GM23248 (cell line): ENCODE data around the gene PLCD3. TPM values are rescaled to one million over a fixed set of nuclear protein-coding genes. Genes with fewer than 3 reads are reported as not detected.

Source experiments
- DNase-seq: peaks from one replicate; pipeline ENCODE4 v3.0.0-alpha.2; 2015
- H2AFZ ChIP-seq: fragments of 200-600 bp; sonication (generic); 2 replicates; pipeline ENCODE4 v1.6.1; 2016; ENCODE audit warnings: antibody characterized with exemption
- H3F3A ChIP-seq: fragments of 200-600 bp; sonication (generic); 2 replicates; pipeline ENCODE4 v1.6.1; 2016; ENCODE audit warnings: mild to moderate bottlenecking, antibody characterized with exemption, mixed run types; ENCODE audit not compliant: insufficient read depth
- H3K27ac ChIP-seq: fragments of 200-600 bp; sonication (generic); 2 replicates; pipeline ENCODE4 v1.5.1; 2016; ENCODE audit warnings: mild to moderate bottlenecking
- H3K27me3 ChIP-seq: fragments of 200-600 bp; sonication (generic); replicated peaks from 2 replicates; pipeline ENCODE4 v1.6.1; 2016; ENCODE audit warnings: mild to moderate bottlenecking; ENCODE audit not compliant: insufficient read depth
- H3K36me3 ChIP-seq: fragments of 200-600 bp; sonication (generic); 2 replicates; pipeline ENCODE4 v1.6.1; 2016; ENCODE audit warnings: low read depth, mild to moderate bottlenecking
- H3K4me1 ChIP-seq: fragments of 200-600 bp; sonication (generic); 2 replicates; pipeline ENCODE4 v1.6.1; 2016; ENCODE audit warnings: mild to moderate bottlenecking; ENCODE audit not compliant: insufficient read depth
- H3K4me2 ChIP-seq: fragments of 200-600 bp; sonication (generic); one replicate; pipeline ENCODE4 v1.6.1; 2016; ENCODE audit warnings: mild to moderate bottlenecking; ENCODE audit not compliant: unreplicated experiment
- H3K4me3 ChIP-seq: fragments of 200-600 bp; sonication (generic); 2 replicates; pipeline ENCODE4 v1.5.1; 2016; ENCODE audit warnings: mild to moderate bottlenecking
- H3K79me2 ChIP-seq: fragments of 200-600 bp; sonication (generic); 2 replicates; pipeline ENCODE4 v1.6.1; 2016; ENCODE audit warnings: mild to moderate bottlenecking; ENCODE audit not compliant: insufficient read depth
- H3K9ac ChIP-seq: fragments of 200-600 bp; sonication (generic); 2 replicates; pipeline ENCODE4 v1.6.1; 2016; ENCODE audit warnings: mild to moderate bottlenecking
- H3K9me2 ChIP-seq: fragments of 200-600 bp; sonication (generic); 2 replicates; pipeline ENCODE4 v1.6.1; 2016; ENCODE audit warnings: mixed run types, mild to moderate bottlenecking, moderate library complexity; ENCODE audit not compliant: insufficient read depth
- H3K9me3 ChIP-seq: fragments of 200-600 bp; sonication (generic); one replicate; pipeline ENCODE4 v1.6.1; 2017; ENCODE audit warnings: low read depth
- H4K20me1 ChIP-seq: fragments of 200-600 bp; sonication (generic); 2 replicates; pipeline ENCODE4 v1.6.0; 2016; ENCODE audit not compliant: insufficient read depth
- EZH2 ChIP-seq: fragments of 200-600 bp; sonication (generic); IDR thresholded peaks from 2 replicates; pipeline ENCODE4 v1.6.1; 2018; ENCODE audit warnings: antibody characterized with exemption, mild to moderate bottlenecking; ENCODE audit not compliant: insufficient read depth, poor library complexity, severe bottlenecking
- EZH2phosphoT487 ChIP-seq: fragments of 200-600 bp; sonication (generic); IDR thresholded peaks from 2 replicates; pipeline ENCODE4 v1.6.1; 2018; ENCODE audit warnings: antibody characterized with exemption, moderate library complexity, mild to moderate bottlenecking, low read depth; ENCODE audit not compliant: insufficient read depth
- WGBS, 2 experiments: methylation state at CpG; one replicate each; pipeline ENCODE4 v1.1.6; 2015 to 2017; ENCODE audit warnings: low lambda C conversion rate in 2 of 2, low coverage in 1 of 2; ENCODE audit errors: missing lambda C conversion rate in 2 of 2; 5-methylcytosine and 5-hydroxymethylcytosine counted together
- in situ Hi-C: fragments of 300-500 bp; cut with MboI; formaldehyde crosslinking; loops from 2 replicates; pipeline ENCODE4 v1.15.0; 2020
- polyA plus RNA-seq: library from polyadenylated mRNA; unstranded; fragments of >200 nt; fragmentation: Nextera tagmentation; extraction: Ambion mirVana; gene quantifications from 2 replicates; pipeline ENCODE4 v1.2.1, GENCODE V29; 2016
- total RNA-seq: library from RNA; depleted of rRNA; stranded (reverse); fragments of >200 nt; shearing (Covaris generic); gene quantifications from 2 replicates; pipeline ENCODE4 v1.2.3, GENCODE V29; 2014

The PLCD3 gene
- total and polyA plus RNA-seq, 2 experiments from 2014 or later = 17.1 to 30.2 TPM

GRCh38 chr17:45108595-45109521 lies 23.5 kb downstream of the PLCD3 start:
- H3F3A ChIP-seq = peaks cover 18% of the 10 kb centered on the region
- peaks cover 8% of the 10 kb centered on the region; the same call in 1 of the 2 replicates for H3K36me3 ChIP-seq
- H2AFZ ChIP-seq = no peak overlapping the region
- H3K9me3 ChIP-seq = no peaks in the 10 kb centered on the region
- H4K20me1 ChIP-seq = no peaks in the 10 kb centered on the region
- no peaks in the 10 kb centered on the region for H3K9me2 ChIP-seq
- H3K4me3 ChIP-seq = no peak overlapping the region
- no peaks in the 10 kb centered on the region for H3K79me2 ChIP-seq
- TF ChIP-seq EZH2phosphoT487 = no peak
- TF ChIP-seq EZH2 = no peak
- in situ Hi-C loops = no loop called here
- DNase-seq = no peak
- WGBS, 2 experiments = 73 to 75% methylated on average over 12 of the region's 12 CpGs
- H3K4me2 ChIP-seq = no peak overlapping the region
- H3K9ac ChIP-seq = no peak overlapping the region
- H3K4me1 ChIP-seq = no peaks in the 10 kb centered on the region
- H3K27me3 ChIP-seq = no peaks in the 10 kb centered on the region
- H3K27ac ChIP-seq = no peak overlapping the region

GRCh38 chr17:45108051-45108450 lies 24.3 kb downstream of the PLCD3 start:
- in situ Hi-C loops = no loop called here
- H4K20me1 ChIP-seq = no peaks in the 10 kb centered on the region
- 49 to 62% methylated on average over 9 of the region's 9 CpGs for WGBS, 2 experiments
- H3F3A ChIP-seq = peaks cover 18% of the 10 kb centered on the region
- no peak overlapping the region for H3K9ac ChIP-seq
- no peaks in the 10 kb centered on the region for H3K79me2 ChIP-seq
- H3K27ac ChIP-seq = no peak overlapping the region
- no peaks in the 10 kb centered on the region for H3K27me3 ChIP-seq
- no peak for TF ChIP-seq EZH2phosphoT487
- H3K4me3 ChIP-seq = no peak overlapping the region
- H3K9me3 ChIP-seq = no peaks in the 10 kb centered on the region
- no peaks in the 10 kb centered on the region for H3K4me1 ChIP-seq
- H3K9me2 ChIP-seq = no peaks in the 10 kb centered on the region
- H3K4me2 ChIP-seq = no peak overlapping the region
- DNase-seq = no peak
- H2AFZ ChIP-seq = no peak overlapping the region
- peaks cover 16% of the 10 kb centered on the region for H3K36me3 ChIP-seq

GRCh38 chr17:45107293-45108010 lies 24.9 kb downstream of the PLCD3 start:
- Histone ChIP-seq H3K79me2 (no peaks in the 10 kb centered on the region), H3K4me1 (no peaks in the 10 kb centered on the region), H3K4me2 (no peak overlapping the region), H3F3A (peaks cover 18% of the 10 kb centered on the region), H3K9me3 (no peaks in the 10 kb centered on the region), H2AFZ (no peak overlapping the region), H3K4me3 (no peak overlapping the region), H3K9ac (no peak overlapping the region), H3K27ac (no peak overlapping the region), H3K36me3 (peaks cover 20% of the 10 kb centered on the region), H4K20me1 (no peaks in the 10 kb centered on the region), H3K9me2 (no peaks in the 10 kb centered on the region), H3K27me3 (no peaks in the 10 kb centered on the region)
- no peak for TF ChIP-seq EZH2
- TF ChIP-seq EZH2phosphoT487 = no peak
- DNase-seq = no peak
- in situ Hi-C loops = no loop called here
- 84 to 85% methylated on average over 13 of the region's 13 CpGs for WGBS, 2 experiments

GRCh38 chr17:45106582-45106981 lies 25.7 kb downstream of the PLCD3 start:
- in situ Hi-C loops = no loop called here
- no peak for DNase-seq

More at GRCh38 chr17:45106582-45106981, 25.7 kb downstream of the PLCD3 start:
- TF ChIP-seq EZH2phosphoT487 (no peak), EZH2 (no peak)
- Histone ChIP-seq H3K79me2 (no peaks in the 10 kb centered on the region), H3K4me2 (no peak overlapping the region), H3K36me3 (peaks cover 20% of the 10 kb centered on the region), H3K4me3 (no peak overlapping the region), H3K9me2 (no peaks in the 10 kb centered on the region), H3F3A (peaks cover 16% of the 10 kb centered on the region), H3K9ac (no peak overlapping the region), H3K27me3 (no peaks in the 10 kb centered on the region), H3K27ac (no peak overlapping the region), H3K9me3 (no peaks in the 10 kb centered on the region), H3K4me1 (0 out of 2 replicates have a peak, but pooled peaks cover 6% of the 10 kb centered on the region), H4K20me1 (no peaks in the 10 kb centered on the region), H2AFZ (no peak overlapping the region)
- 82 to 83% methylated on average over 5 of the region's 5 CpGs for WGBS, 2 experiments
